H1 (cell line): ENCODE measurements around the gene ZNHIT3. TPM values are rescaled to one million over a fixed set of nuclear protein-coding genes. Genes with fewer than 3 reads are reported as not detected.

Experiments
- CTCF ChIA-PET: fragments of 300-600 bp; sonication (Branson Sonifier 250); formaldehyde crosslinking; loops from one replicate; lab custom pipeline; 2021; ENCODE audit not compliant: partially characterized antibody; lab: Charles Lee
- POLR2A ChIA-PET: fragments of 300-600 bp; sonication (Branson Sonifier 250); formaldehyde crosslinking; loops from one replicate; lab custom pipeline; 2021; ENCODE audit warnings: inconsistent platforms; ENCODE audit not compliant: partially characterized antibody; lab: Charles Lee
- DNase-seq, 2 experiments: peaks; one replicate each; pipeline versions ENCODE4 v3.0.0 to v3.0.0-alpha.2; 2010 to 2022; ENCODE audit warnings: low spot score in 2 of 2, low read depth in 1 of 2, mixed read lengths in 1 of 2
- FAIRE-seq: peaks from 2 replicates; lab custom pipeline; 2011; peaks lifted over from hg19 to GRCh38; lab: Jason Lieb, UNC
- H2AFZ ChIP-seq: 2 replicates; pipeline ENCODE4 v1.8.1; 2012; ENCODE audit warnings: low read length, inconsistent platforms
- H2AK5ac ChIP-seq: 2 replicates; pipeline ENCODE4 v1.6.1; 2013; ENCODE audit warnings: low read depth, low read length
- H2BK120ac ChIP-seq: replicated peaks from 2 replicates; pipeline ENCODE3; 2013; ENCODE audit warnings: low read depth, low read length, inconsistent platforms
- H2BK12ac ChIP-seq: 2 replicates; pipeline ENCODE4 v1.6.1; 2013; ENCODE audit warnings: low read depth, low read length
- H2BK15ac ChIP-seq: 2 replicates; pipeline ENCODE4 v1.6.1; 2013; ENCODE audit warnings: low read length
- H2BK20ac ChIP-seq: 2 replicates; pipeline ENCODE4 v1.6.1; 2013; ENCODE audit warnings: low read length
- H2BK5ac ChIP-seq: 2 replicates; pipeline ENCODE4 v1.6.1; 2013; ENCODE audit warnings: low read depth, low read length
- H3K14ac ChIP-seq: 2 replicates; pipeline ENCODE4 v1.6.1; 2013; ENCODE audit warnings: inconsistent platforms; ENCODE audit not compliant: insufficient read length
- H3K18ac ChIP-seq: 2 replicates; pipeline ENCODE4 v1.6.1; 2013; ENCODE audit warnings: low read length; ENCODE audit errors: extremely low read depth
- H3K23ac ChIP-seq: 2 replicates; pipeline ENCODE4 v1.6.1; 2013; ENCODE audit warnings: inconsistent platforms; ENCODE audit not compliant: insufficient read length
- H3K23me2 ChIP-seq: 2 replicates; pipeline ENCODE4 v1.6.1; 2013; ENCODE audit warnings: low read depth, low read length
- H3K27ac ChIP-seq: 2 replicates; pipeline ENCODE4 v1.6.1; 2011; ENCODE audit warnings: low read depth, low read length, inconsistent platforms
- H3K27me3 ChIP-seq, 4 experiments: replicated peaks in 1 of 4; 1 replicate in 1 of 4; 2 replicates in 3 of 4; pipeline versions ENCODE4 v1.6.1 to v1.8.1; 2011 to 2013; ENCODE audit warnings: low read length in 3 of 4, mild to moderate bottlenecking in 3 of 4, inconsistent platforms in 2 of 4, mixed read lengths in 2 of 4, moderate library complexity in 1 of 4; ENCODE audit not compliant: control insufficient read depth in 3 of 4, insufficient read depth in 3 of 4; ENCODE audit errors: extremely low read depth in 1 of 4
- H3K36me3 ChIP-seq, 4 experiments: 2 replicates each; pipeline versions ENCODE4 v1.6.1 to v1.8.1; 2011 to 2013; ENCODE audit warnings: mild to moderate bottlenecking in 4 of 4, low read length in 3 of 4, moderate library complexity in 2 of 4, control low read depth in 1 of 4, inconsistent platforms in 1 of 4; ENCODE audit not compliant: insufficient read depth in 4 of 4, control insufficient read depth in 2 of 4
- H3K4ac ChIP-seq: replicated peaks from 2 replicates; pipeline ENCODE3; 2013; ENCODE audit warnings: low read length, low read depth, mixed read lengths, inconsistent platforms; ENCODE audit not compliant: insufficient read length
- H3K4me1 ChIP-seq, 4 experiments: replicated peaks in 1 of 4; 1 replicate in 1 of 4; 2 replicates in 3 of 4; pipeline versions ENCODE4 v1.6.1 to v1.8.1; 2011 to 2013; ENCODE audit warnings: low read length in 3 of 4, inconsistent platforms in 2 of 4, mixed read lengths in 1 of 4; ENCODE audit not compliant: insufficient read depth in 4 of 4, control insufficient read depth in 3 of 4
- H3K4me2 ChIP-seq, 2 experiments: 2 replicates each; pipeline versions ENCODE4 v1.6.1 to v1.8.1; 2011 to 2013; ENCODE audit warnings: low read depth in 2 of 2, low read length in 2 of 2, control low read depth in 1 of 2, inconsistent platforms in 1 of 2, mild to moderate bottlenecking in 1 of 2; ENCODE audit not compliant: insufficient read depth in 1 of 2
- H3K4me3 ChIP-seq, 4 experiments: fragments of 200-600, 300-600 bp in 1 of 4; sonication (generic), shearing (Covaris generic), sonication (Bioruptor Twin) in 1 of 4; 2 replicates each; pipeline versions ENCODE4 v1.5.1 to v1.8.1; 2011 to 2016; ENCODE audit warnings: low read length in 4 of 4, low read depth in 3 of 4, control low read depth in 2 of 4, inconsistent platforms in 2 of 4, mild to moderate bottlenecking in 2 of 4, mixed read lengths in 1 of 4, moderate library complexity in 1 of 4; ENCODE audit not compliant: insufficient read depth in 2 of 4; ENCODE audit errors: extremely low read depth in 1 of 4
- H3K56ac ChIP-seq: replicated peaks from 2 replicates; pipeline ENCODE3; 2013; ENCODE audit warnings: low read depth, mild to moderate bottlenecking, mixed read lengths, low read length, inconsistent platforms; ENCODE audit not compliant: insufficient read length
- H3K79me1 ChIP-seq: 2 replicates; pipeline ENCODE4 v1.6.1; 2013; ENCODE audit warnings: low read depth, low read length, control low read depth
- H3K79me2 ChIP-seq, 2 experiments: 2 replicates each; pipeline versions ENCODE4 v1.6.1 to v1.8.1; 2012 to 2013; ENCODE audit warnings: low read length in 2 of 2, mild to moderate bottlenecking in 2 of 2, inconsistent platforms in 1 of 2; ENCODE audit not compliant: insufficient read depth in 2 of 2, control insufficient read depth in 1 of 2
- H3K9ac ChIP-seq, 4 experiments: replicated peaks in 1 of 4; 1 replicate in 1 of 4; 2 replicates in 3 of 4; pipeline versions ENCODE4 v1.6.1 to v1.8.1; 2011 to 2013; ENCODE audit warnings: low read depth in 3 of 4, low read length in 3 of 4, control low read depth in 2 of 4, mild to moderate bottlenecking in 2 of 4, moderate library complexity in 2 of 4, inconsistent platforms in 1 of 4; ENCODE audit errors: extremely low read depth in 1 of 4
- H3K9me3 ChIP-seq, 2 experiments: 2 replicates each; pipeline versions ENCODE4 v1.6.1 to v1.8.1; 2012 to 2013; ENCODE audit warnings: mild to moderate bottlenecking in 2 of 2, moderate library complexity in 2 of 2, control low read depth in 1 of 2, inconsistent platforms in 1 of 2, low read depth in 1 of 2, low read length in 1 of 2, mixed read lengths in 1 of 2; ENCODE audit not compliant: insufficient read depth in 2 of 2
- H4K20me1 ChIP-seq, 2 experiments: replicated peaks in 1 of 2; 2 replicates each; pipeline versions ENCODE3 to v1.8.1; 2011 to 2013; ENCODE audit warnings: inconsistent platforms in 2 of 2, low read length in 2 of 2, mild to moderate bottlenecking in 1 of 2; ENCODE audit not compliant: insufficient read depth in 2 of 2, control insufficient read depth in 1 of 2
- H4K5ac ChIP-seq: 2 replicates; pipeline ENCODE4 v1.6.1; 2013; ENCODE audit warnings: low read length, low read depth, mixed read lengths, inconsistent platforms; ENCODE audit not compliant: insufficient read length
- H4K8ac ChIP-seq: 2 replicates; pipeline ENCODE4 v1.8.0; 2013; ENCODE audit warnings: mild to moderate bottlenecking, moderate library complexity, low read length, inconsistent platforms; ENCODE audit not compliant: insufficient read depth; ENCODE audit errors: extremely low read depth
- H4K91ac ChIP-seq: replicated peaks from 2 replicates; pipeline ENCODE3; 2013; ENCODE audit warnings: low read length, mixed read lengths, inconsistent platforms; ENCODE audit not compliant: insufficient read length
- ATF2 ChIP-seq: IDR thresholded peaks from 2 replicates; pipeline ENCODE4 v1.6.1; 2012; ENCODE audit warnings: low read length, inconsistent platforms
- BRCA1 ChIP-seq: IDR thresholded peaks from 2 replicates; pipeline ENCODE4 v1.6.1; 2012; ENCODE audit warnings: low read depth, low read length, improper control_type of control experiment
- E2F6 ChIP-seq: IDR thresholded peaks from 2 replicates; pipeline ENCODE4 v1.6.1; 2012; ENCODE audit warnings: inconsistent platforms
- GTF2F1 ChIP-seq: IDR thresholded peaks from 2 replicates; pipeline ENCODE4 v1.6.1; 2012; ENCODE audit warnings: low read depth, low read length, improper control_type of control experiment, borderline replicate concordance
- KDM4A ChIP-seq: IDR thresholded peaks from one replicate; pipeline ENCODE4 v1.7.1; 2012; ENCODE audit warnings: low read depth, mild to moderate bottlenecking, moderate library complexity, low read length, inconsistent platforms; ENCODE audit not compliant: severe bottlenecking
- PHF8 ChIP-seq: fragments of 200-600 bp; sonication (generic); conservative IDR thresholded peaks from 2 replicates; pipeline ENCODE4 v1.7.1; 2012; ENCODE audit warnings: low read depth, mild to moderate bottlenecking, inconsistent platforms, low read length, moderate library complexity
- RBBP5 ChIP-seq: IDR thresholded peaks from 2 replicates; pipeline ENCODE4 v1.7.1; 2012; ENCODE audit warnings: low read depth, mild to moderate bottlenecking, inconsistent platforms, low read length, moderate library complexity, borderline replicate concordance
- SIRT6 ChIP-seq: IDR thresholded peaks from one replicate; pipeline ENCODE4 v1.7.1; 2012; ENCODE audit warnings: low read length, inconsistent platforms
- SP2 ChIP-seq: IDR thresholded peaks from 2 replicates; pipeline ENCODE4 v1.6.1; 2012; ENCODE audit warnings: mild to moderate bottlenecking, low read length, inconsistent platforms
- SP4 ChIP-seq: IDR thresholded peaks from 2 replicates; pipeline ENCODE4 v1.6.1; 2012; ENCODE audit warnings: low read length, inconsistent platforms
- TEAD4 ChIP-seq: IDR thresholded peaks from 2 replicates; pipeline ENCODE4 v1.6.1; 2012; ENCODE audit warnings: low read depth, low read length, inconsistent platforms, mixed read lengths
- WGBS, 2 experiments: shearing (Covaris generic) in 1 of 2; methylation state at CpG; one replicate each; pipeline versions ENCODE4 v1.1.6 to v1.1.7; 2013 to 2015; ENCODE audit warnings: low lambda C conversion rate in 2 of 2, mixed read lengths in 2 of 2, inconsistent platforms in 1 of 2, low coverage in 1 of 2, missing lambda C conversion rate in 1 of 2; ENCODE audit not compliant: insufficient replicate concordance in 2 of 2, insufficient coverage in 1 of 2, insufficient read length in 1 of 2; ENCODE audit errors: extremely low coverage in 1 of 2, missing lambda C conversion rate in 1 of 2; 5-methylcytosine and 5-hydroxymethylcytosine counted together
- polyA plus RNA-seq, 7 experiments: library from polyadenylated mRNA; depleted of rRNA in 3 of 7; stranded (reverse) in 5 of 7; unstranded in 2 of 7; fragments of >200 nt in 5 of 7; fragments of 200-250 nt in 2 of 7; gene quantifications; 1 replicate in 5 of 7; 2 replicates in 1 of 7; 4 replicates in 1 of 7; pipeline versions ENCODE4 v1.2.1 to v1.2.3, GENCODE V29; 2011 to 2013; ENCODE audit warnings: missing spikeins in 2 of 7, mixed read lengths in 2 of 7
- total RNA-seq: library from RNA; stranded (reverse); fragmentation: NEBNext Ultra II Directional; extraction: Animal tissue kit (Norgen Biotek cat#: 25700); gene quantifications from 2 replicates; pipeline ENCODE4 v1.2.1, GENCODE V29; 2021

The ZNHIT3 gene
- total and polyA plus RNA-seq, 2 of the 8 experiments (the other 6 are each of a cell fraction or from before 2014, with no cell fraction given) = 59.1 to 147 TPM

GRCh38 chr17:36469733-36470132 lies 16.7 kb upstream of the ZNHIT3 start:
- H4K91ac ChIP-seq = no peak overlapping the region
- H2AFZ ChIP-seq = no peak overlapping the region
- 63% methylated on average over 7 of the region's 7 CpGs; no CpG with 5 or more reads in 1 of the 2 experiments for WGBS, 2 experiments
- no peak overlapping the region for H2AK5ac ChIP-seq
- no peak overlapping the region for H3K56ac ChIP-seq
- no peak overlapping the region for H2BK15ac ChIP-seq
- H3K36me3 ChIP-seq = no peaks in the 10 kb centered on the region
- no peak overlapping the region for H3K18ac ChIP-seq
- H4K20me1 ChIP-seq = peaks cover 0 to 2% of the 10 kb centered on the region in 2 experiments
- H3K14ac ChIP-seq = no peak overlapping the region
- no peak overlapping the region for H4K8ac ChIP-seq
- H2BK20ac ChIP-seq = no peak overlapping the region
- POLR2A ChIA-PET = no interaction called here
- H2BK12ac ChIP-seq = no peak overlapping the region
- no peak overlapping the region for H2BK5ac ChIP-seq
- H3K27ac ChIP-seq = no peak overlapping the region
- H3K27me3 ChIP-seq = peaks cover 4 to 16% (median 14%) of the 10 kb centered on the region in 4 experiments
- H3K79me1 ChIP-seq = no peaks in the 10 kb centered on the region
- H3K9ac ChIP-seq = no peak overlapping the region
- H3K79me2 ChIP-seq = no peaks in the 10 kb centered on the region
- DNase-seq = no peak
- H3K4ac ChIP-seq = no peak overlapping the region
- no peak overlapping the region for H3K4me2 ChIP-seq
- H3K23ac ChIP-seq = no peak overlapping the region
- H2BK120ac ChIP-seq = no peak overlapping the region
- H3K4me3 ChIP-seq = no peak overlapping the region
- H3K23me2 ChIP-seq = no peaks in the 10 kb centered on the region
- no peak overlapping the region for H4K5ac ChIP-seq
- CTCF ChIA-PET = interaction anchor here (0.8 to 2.6 kb wide), 5 partner anchors 9 to 13 kb away, joined by 3 to 17 read pairs (median 3); no protein-coding TSS in a partner anchor
- H3K9me3 ChIP-seq = no peaks in the 10 kb centered on the region
- H3K4me1 ChIP-seq = 0 out of 7 replicates have a peak, but pooled peaks cover 0 to 2% (median 0%) of the 10 kb centered on the region in 4 experiments
- FAIRE-seq = no peak
- no peak for TF ChIP-seq SP4
- no peak for TF ChIP-seq PHF8
- TF ChIP-seq E2F6 = no peak
- TF ChIP-seq ATF2 = no peak
- no peak for TF ChIP-seq GTF2F1
- TF ChIP-seq KDM4A = no peak
- no peak for TF ChIP-seq SIRT6
- no peak for TF ChIP-seq TEAD4
- no peak for TF ChIP-seq RBBP5
- no peak for TF ChIP-seq SP2
- no peak for TF ChIP-seq BRCA1
